Transverse colon (tissue), 4 donors: Measurements from ENCODE around the gene RGS7. TPM values are rescaled to one million over a fixed set of nuclear protein-coding genes. Genes with fewer than 3 reads are reported as not detected.

Experiments
- DNase-seq: peaks from one replicate; pipeline ENCODE4 v3.0.0-alpha.2; 2019
- H3K27ac ChIP-seq, 4 donors: fragments of 200-600 bp; sonication (generic); 2 replicates each; pipeline ENCODE4 v1.5.1; 2016 to 2018; ENCODE audit warnings: inconsistent platforms in 4 of 4
- H3K27me3 ChIP-seq: fragments of 200-600 bp; sonication (generic); 2 replicates; pipeline ENCODE4 v1.5.1; 2017; ENCODE audit warnings: inconsistent platforms
- H3K36me3 ChIP-seq, 4 donors: fragments of 200-600 bp; sonication (generic); 2 replicates each; pipeline ENCODE4 v1.5.1; 2017 to 2019; ENCODE audit warnings: inconsistent platforms in 4 of 4
- H3K4me1 ChIP-seq, 4 donors: fragments of 200-600 bp; sonication (generic); 2 replicates each; pipeline ENCODE4 v1.5.1; 2017 to 2020; ENCODE audit warnings: inconsistent platforms in 4 of 4
- H3K4me3 ChIP-seq, 4 donors: fragments of 200-600 bp; sonication (generic); 1 replicate in 1 of 4; 2 replicates in 3 of 4; pipeline versions ENCODE4 v1.5.1 to v1.6.1; 2017 to 2019; ENCODE audit warnings: inconsistent platforms in 4 of 4
- H3K9me3 ChIP-seq, 2 donors: fragments of 200-600 bp; sonication (generic); 2 replicates each; pipeline ENCODE4 v1.5.1; 2017 to 2019; ENCODE audit warnings: inconsistent platforms in 2 of 2
- EP300 ChIP-seq: sonication (generic); formaldehyde crosslinking; IDR thresholded peaks from one replicate; pipeline ENCODE4 v1.6.1; 2017; ENCODE audit warnings: antibody characterized with exemption, low read depth
- POLR2A ChIP-seq: fragments of 450-650 bp; IDR thresholded peaks from one replicate; pipeline ENCODE4 v1.6.1; 2016; ENCODE audit warnings: antibody characterized with exemption, mild to moderate bottlenecking, moderate library complexity
- POLR2AphosphoS5 ChIP-seq, 3 donors: sonication (generic); formaldehyde crosslinking; IDR thresholded peaks; one replicate each; pipeline ENCODE4 v1.6.1; 2016; ENCODE audit warnings: antibody characterized with exemption in 3 of 3
- WGBS, 2 donors: methylation state at CpG; one replicate each; pipeline ENCODE4 v1.1.5; 2018; ENCODE audit warnings: low coverage in 1 of 2; 5-methylcytosine and 5-hydroxymethylcytosine counted together
- in situ Hi-C, 4 donors: fragments of 200-750 bp; cut with MboI; loops; one replicate each; pipeline versions ENCODE4 v1.15.0 to v1.15.1; 2017; ENCODE audit warnings: low sequenced_read_pairs in 3 of 4, low pct_ligation_motif_present in 1 of 4, low pct_unique_long_range_greater_than_20kb in 1 of 4
- intact Hi-C: fragments of 100-400 bp; cut with DNase I; formaldehyde crosslinking; loops from one replicate; pipeline ENCODE4 v1.15.1; 2023; ENCODE audit warnings: low total_unique reads
- total RNA-seq, 4 donors: library from RNA; depleted of rRNA; stranded (reverse); fragments of >200 nt; gene quantifications; one replicate each; pipeline ENCODE4 v1.1.0, GENCODE V29; 2016
- TF ChIP-seq, protein P1 (sequence below), 5 experiments: fragments of 200-600 bp in 3 of 5; fragments of 450-650 bp in 2 of 5; sonication (generic) in 3 of 5; IDR thresholded peaks; 1 replicate in 2 of 5; 2 replicates in 3 of 5; pipeline ENCODE4 v1.5.1; 2016 to 2017; ENCODE audit warnings: antibody characterized with exemption in 5 of 5, inconsistent platforms in 3 of 5, mild to moderate bottlenecking in 2 of 5, moderate library complexity in 1 of 5

The RGS7 gene
- total RNA-seq, 4 donors from 2014 or later: 1.5 to 2.0 TPM; not detected in 2

DNA sequence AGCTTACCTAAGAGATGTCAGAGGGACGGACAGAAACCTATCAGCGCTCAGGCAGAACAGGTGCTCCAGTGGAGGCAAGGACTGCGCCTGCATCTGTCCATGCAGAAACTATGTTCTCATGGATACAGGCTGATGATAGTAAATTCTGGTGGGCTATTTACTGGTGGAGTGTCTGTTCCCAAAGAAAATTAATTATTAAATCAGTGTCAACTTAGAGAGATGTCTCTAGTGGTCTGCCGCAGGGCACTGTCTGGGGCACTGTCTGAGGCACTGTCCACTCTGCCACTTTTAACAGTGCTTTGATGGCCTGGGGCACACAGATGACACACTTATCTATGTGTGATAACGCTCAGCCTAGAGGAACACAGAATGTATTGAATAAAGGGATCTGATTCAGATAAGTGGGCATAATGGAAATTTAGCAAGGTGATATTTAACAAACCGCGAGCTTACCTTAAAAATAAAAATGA lies 148.1 kb downstream of the RGS7 start:
- intact Hi-C loops: no loop called here
- Histone ChIP-seq H3K27me3 (no peaks in the 10 kb centered on the region), H3K4me1 (no peaks in the 10 kb centered on the region), H3K27ac (no peak overlapping the region), H3K9me3 (no peaks in the 10 kb centered on the region), H3K4me3 (no peak overlapping the region), H3K36me3 (no peaks in the 10 kb centered on the region)
- TF ChIP-seq POLR2A (no peak), EP300 (no peak), POLR2AphosphoS5 (IDR thresholded peaks at IDR 0.05) (no peak)
- TF ChIP-seq, protein P1, sequence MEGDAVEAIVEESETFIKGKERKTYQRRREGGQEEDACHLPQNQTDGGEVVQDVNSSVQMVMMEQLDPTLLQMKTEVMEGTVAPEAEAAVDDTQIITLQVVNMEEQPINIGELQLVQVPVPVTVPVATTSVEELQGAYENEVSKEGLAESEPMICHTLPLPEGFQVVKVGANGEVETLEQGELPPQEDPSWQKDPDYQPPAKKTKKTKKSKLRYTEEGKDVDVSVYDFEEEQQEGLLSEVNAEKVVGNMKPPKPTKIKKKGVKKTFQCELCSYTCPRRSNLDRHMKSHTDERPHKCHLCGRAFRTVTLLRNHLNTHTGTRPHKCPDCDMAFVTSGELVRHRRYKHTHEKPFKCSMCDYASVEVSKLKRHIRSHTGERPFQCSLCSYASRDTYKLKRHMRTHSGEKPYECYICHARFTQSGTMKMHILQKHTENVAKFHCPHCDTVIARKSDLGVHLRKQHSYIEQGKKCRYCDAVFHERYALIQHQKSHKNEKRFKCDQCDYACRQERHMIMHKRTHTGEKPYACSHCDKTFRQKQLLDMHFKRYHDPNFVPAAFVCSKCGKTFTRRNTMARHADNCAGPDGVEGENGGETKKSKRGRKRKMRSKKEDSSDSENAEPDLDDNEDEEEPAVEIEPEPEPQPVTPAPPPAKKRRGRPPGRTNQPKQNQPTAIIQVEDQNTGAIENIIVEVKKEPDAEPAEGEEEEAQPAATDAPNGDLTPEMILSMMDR (IDR thresholded peaks at IDR 0.05): no peak
- DNase-seq: no peak
- WGBS, 2 donors: 70 to 77% methylated on average over 7 of the region's 7 CpGs
- in situ Hi-C loops: no loop called here

DNA sequence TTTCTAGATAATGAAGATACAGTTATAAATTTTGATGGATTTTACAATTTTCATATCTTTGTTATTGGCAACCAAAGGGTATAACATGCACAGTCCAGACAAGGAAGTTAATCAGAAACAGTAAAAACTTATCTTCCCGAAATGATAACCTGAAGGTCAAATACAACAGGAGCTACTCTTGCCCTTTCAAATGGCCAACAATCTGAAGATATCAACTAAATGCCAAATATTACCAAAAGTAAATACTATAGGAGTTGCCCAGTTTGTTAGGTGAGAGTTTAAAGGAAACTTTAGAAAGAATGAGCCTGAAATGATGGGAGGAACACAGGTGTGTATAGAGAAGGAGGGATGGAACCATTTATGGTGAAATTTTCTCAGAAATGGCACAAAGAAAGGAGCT lies 153.2 kb downstream of the RGS7 start:
- H3K4me3 ChIP-seq: no peak overlapping the region
- in situ Hi-C loops: no loop called here
- 44 to 56% methylated on average over 1 of the region's 1 CpG for WGBS, 2 donors
- intact Hi-C loops: no loop called here
- H3K27me3 ChIP-seq: no peaks in the 10 kb centered on the region
- no peak overlapping the region for H3K27ac ChIP-seq
- DNase-seq: no peak
- H3K9me3 ChIP-seq: no peaks in the 10 kb centered on the region
- H3K36me3 ChIP-seq: no peaks in the 10 kb centered on the region
- peaks cover 0 to 3% (median 0%) of the 10 kb centered on the region in 4 donors for H3K4me1 ChIP-seq
- TF ChIP-seq POLR2A (no peak), POLR2AphosphoS5 (IDR thresholded peaks at IDR 0.05) (no peak), EP300 (no peak)
- TF ChIP-seq, protein P1 (IDR thresholded peaks at IDR 0.05): no peak

DNA sequence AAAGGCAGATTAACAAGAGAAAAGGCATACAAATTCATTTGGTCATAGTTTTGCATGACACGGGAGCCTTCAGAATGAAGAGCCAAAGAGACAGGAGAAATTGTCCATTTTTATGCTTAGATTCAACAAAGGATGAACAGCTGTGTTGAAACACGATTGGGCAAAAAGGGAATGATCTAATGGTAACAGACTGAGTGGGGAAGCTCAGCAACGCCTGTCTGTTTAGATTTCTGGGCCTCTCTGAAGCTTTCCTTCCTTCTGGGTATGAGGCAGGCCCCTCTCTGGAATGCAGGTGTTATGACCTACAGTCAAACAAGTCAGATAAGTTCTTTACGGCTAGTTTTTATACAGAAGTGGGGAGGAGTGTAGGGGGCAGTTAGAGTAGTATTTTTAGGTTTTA lies 154.6 kb downstream of the RGS7 start:
- TF ChIP-seq, protein P1 (IDR thresholded peaks at IDR 0.05): no peak
- TF ChIP-seq POLR2AphosphoS5 (IDR thresholded peaks at IDR 0.05): no peak
- no peak for TF ChIP-seq EP300
- no peak for TF ChIP-seq POLR2A
- Histone ChIP-seq H3K27ac (no peak overlapping the region), H3K27me3 (no peaks in the 10 kb centered on the region), H3K36me3 (no peaks in the 10 kb centered on the region), H3K4me3 (no peak overlapping the region), H3K9me3 (no peaks in the 10 kb centered on the region), H3K4me1 (peaks cover 0 to 3% (median 0%) of the 10 kb centered on the region in 4 donors)
- in situ Hi-C loops (no loop called here), intact Hi-C loops (no loop called here)
- 7 to 11% methylated on average over 3 to 4 of the region's 4 CpGs for WGBS, 2 donors
- DNase-seq: peak; percentile 18

DNA sequence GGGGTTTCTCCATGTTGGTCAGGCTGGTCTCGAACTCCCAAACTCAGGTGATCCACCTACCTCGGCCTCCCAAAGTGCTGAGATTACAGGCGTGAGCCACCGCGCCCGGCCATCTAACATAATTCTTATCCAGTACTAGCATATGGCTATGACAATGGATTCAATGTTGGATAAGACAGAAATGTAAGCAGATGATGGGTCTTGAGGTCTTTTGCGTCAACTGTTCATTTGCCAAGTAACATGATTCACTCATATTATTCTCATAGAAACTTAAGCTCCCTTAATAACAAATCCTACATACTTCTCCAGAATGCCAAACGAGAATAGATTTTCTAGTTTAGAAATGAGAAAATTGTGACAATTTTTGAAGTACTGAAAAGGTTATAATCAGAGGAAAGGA lies 170.3 kb downstream of the RGS7 start:
- Histone ChIP-seq H3K36me3 (no peaks in the 10 kb centered on the region), H3K9me3 (no peaks in the 10 kb centered on the region), H3K27me3 (no peaks in the 10 kb centered on the region), H3K4me1 (peaks cover 0 to 6% (median 3%) of the 10 kb centered on the region in 4 donors), H3K4me3 (no peak overlapping the region), H3K27ac (no peak overlapping the region)
- 72 to 92% methylated on average over 4 to 8 of the region's 8 CpGs for WGBS, 2 donors
- DNase-seq: no peak
- TF ChIP-seq POLR2AphosphoS5 (IDR thresholded peaks at IDR 0.05) (no peak), POLR2A (no peak), EP300 (no peak)
- TF ChIP-seq, protein P1 (IDR thresholded peaks at IDR 0.05): no peak
- intact Hi-C loops: no loop called here
- in situ Hi-C loops: no loop called here
